Endothelial cell of umbilical vein (primary cell): ENCODE data around the gene CCSER1. TPM values are rescaled to one million over a fixed set of nuclear protein-coding genes. Genes with fewer than 3 reads are reported as not detected.

Experiments
- BruUV-seq: library from RNA; stranded (reverse); fragments of 400-500 nt; replicated peaks from 2 replicates; lab custom pipeline; 2021; lab: Mats Ljungman, UMichigan
- CTCF ChIA-PET: fragments of 300-600, 350-600 bp; sonication (Branson Sonifier 250); formaldehyde crosslinking; loops from one replicate; lab custom pipeline; 2021; ENCODE audit warnings: antibody characterized with exemption, inconsistent platforms; lab: Charles Lee
- POLR2A ChIA-PET: fragments of 300-600, 350-600 bp; sonication (Branson Sonifier 250); formaldehyde crosslinking; loops from one replicate; lab custom pipeline; 2021; ENCODE audit warnings: antibody characterized with exemption, inconsistent platforms; lab: Charles Lee
- DNase-seq: peaks from one replicate; pipeline ENCODE4 v3.0.0-alpha.2; 2011; ENCODE audit warnings: low read depth, low spot score
- FAIRE-seq: peaks from 2 replicates; lab custom pipeline; 2011; peaks lifted over from hg19 to GRCh38; lab: Jason Lieb, UNC
- H2AFZ ChIP-seq: 2 replicates; pipeline ENCODE4 v1.6.0; 2012; ENCODE audit warnings: low read depth, low read length, control low read depth, inconsistent platforms
- H3K27ac ChIP-seq: 2 replicates; pipeline ENCODE4 v1.5.1; 2011; ENCODE audit warnings: low read depth, mild to moderate bottlenecking, control low read depth, low read length, moderate library complexity; ENCODE audit not compliant: insufficient read depth
- H3K27me3 ChIP-seq, 2 experiments: 2 replicates each; pipeline versions ENCODE4 v1.6.0 to v1.6.1; 2011; ENCODE audit warnings: low read length in 2 of 2, mixed read lengths in 1 of 2; ENCODE audit not compliant: control insufficient read depth in 2 of 2, insufficient read depth in 2 of 2
- H3K36me3 ChIP-seq, 2 experiments: 2 replicates in 1 of 2; 3 replicates in 1 of 2; pipeline ENCODE4 v1.5.1; 2011; ENCODE audit warnings: low read length in 2 of 2, mild to moderate bottlenecking in 1 of 2, moderate library complexity in 1 of 2; ENCODE audit not compliant: control insufficient read depth in 2 of 2, insufficient read depth in 2 of 2; ENCODE audit errors: extremely low read depth in 1 of 2
- H3K4me1 ChIP-seq: 3 replicates; pipeline ENCODE4 v1.5.1; 2011; ENCODE audit warnings: mild to moderate bottlenecking, low read length; ENCODE audit not compliant: control insufficient read depth, insufficient read depth; ENCODE audit errors: extremely low read depth
- H3K4me2 ChIP-seq: 2 replicates; pipeline ENCODE4 v1.6.1; 2011; ENCODE audit warnings: low read length, control low read depth, mixed read lengths; ENCODE audit not compliant: insufficient read depth
- H3K4me3 ChIP-seq, 3 experiments: fragments of 200-600 bp in 1 of 3; sonication (generic), shearing (Covaris generic) in 1 of 3; replicated peaks in 1 of 3; 2 replicates each; pipeline ENCODE4 v1.5.1; 2011 to 2016; ENCODE audit warnings: control low read depth in 3 of 3, low read length in 3 of 3, mild to moderate bottlenecking in 2 of 3, inconsistent platforms in 1 of 3, low read depth in 1 of 3, moderate library complexity in 1 of 3; ENCODE audit not compliant: insufficient read depth in 1 of 3
- H3K79me2 ChIP-seq: 2 replicates; pipeline ENCODE4 v1.6.0; 2012; ENCODE audit warnings: low read length, inconsistent platforms; ENCODE audit not compliant: control insufficient read depth, insufficient read depth
- H3K9ac ChIP-seq: replicated peaks from 2 replicates; pipeline ENCODE3; 2011; ENCODE audit warnings: low read length, control low read depth; ENCODE audit not compliant: insufficient read depth; ENCODE audit errors: extremely low read depth
- H3K9me1 ChIP-seq: replicated peaks from 3 replicates; pipeline ENCODE4 v1.6.0; 2011; ENCODE audit warnings: mild to moderate bottlenecking, low read length; ENCODE audit not compliant: control insufficient read depth, insufficient read depth; ENCODE audit errors: extremely low read depth
- H3K9me3 ChIP-seq: replicated peaks from 2 replicates; pipeline ENCODE4 v1.5.1; 2012; ENCODE audit warnings: low read length, inconsistent platforms; ENCODE audit not compliant: control insufficient read depth, insufficient read depth
- H4K20me1 ChIP-seq: replicated peaks from 2 replicates; pipeline ENCODE3; 2011; ENCODE audit warnings: mild to moderate bottlenecking, low read length; ENCODE audit not compliant: control insufficient read depth, insufficient read depth; ENCODE audit errors: extremely low read depth
- CTCF ChIP-seq, 2 donors: IDR thresholded peaks; 1 replicate in 1 of 2; 2 replicates in 1 of 2; pipeline ENCODE4 v1.5.1; 2011; ENCODE audit warnings: low read length in 2 of 2, mild to moderate bottlenecking in 2 of 2, moderate library complexity in 2 of 2, control low read depth in 1 of 2, inconsistent platforms in 1 of 2, low read depth in 1 of 2; ENCODE audit not compliant: insufficient read depth in 1 of 2; ENCODE audit errors: extremely low read depth in 1 of 2
- EZH2 ChIP-seq: IDR thresholded peaks from 2 replicates; pipeline ENCODE4 v1.6.1; 2012; ENCODE audit warnings: borderline replicate concordance, low read depth, mild to moderate bottlenecking, moderate library complexity, low read length, inconsistent platforms; ENCODE audit not compliant: severe bottlenecking
- FOS ChIP-seq: IDR thresholded peaks from 2 replicates; pipeline ENCODE4 v1.6.1; 2011; ENCODE audit warnings: mild to moderate bottlenecking, low read length, moderate library complexity, borderline replicate concordance; ENCODE audit not compliant: insufficient read depth
- GATA2 ChIP-seq: IDR thresholded peaks from 2 replicates; pipeline ENCODE4 v1.7.0; 2011; ENCODE audit warnings: low read depth, mild to moderate bottlenecking, moderate library complexity, mixed read lengths, low read length; ENCODE audit not compliant: insufficient read length, insufficient read depth
- JUN ChIP-seq: IDR thresholded peaks from 2 replicates; pipeline ENCODE4 v1.6.1; 2011; ENCODE audit warnings: borderline replicate concordance, low read depth; ENCODE audit not compliant: insufficient read length, insufficient read depth
- MAX ChIP-seq: IDR thresholded peaks from 2 replicates; pipeline ENCODE4 v1.6.1; 2011; ENCODE audit not compliant: insufficient read depth, insufficient read length
- MYC ChIP-seq: IDR thresholded peaks from one replicate; pipeline ENCODE4 v1.6.1; 2011; ENCODE audit warnings: mild to moderate bottlenecking, low read depth, low read length
- POLR2A ChIP-seq: IDR thresholded peaks from 2 replicates; pipeline ENCODE4 v1.6.1; 2012; ENCODE audit warnings: low read depth, mild to moderate bottlenecking, control low read depth, low read length
- POLR2AphosphoS5 ChIP-seq: IDR thresholded peaks from 2 replicates; pipeline ENCODE4 v1.6.1; 2012; ENCODE audit warnings: low read depth, mild to moderate bottlenecking, control low read depth, low read length, moderate library complexity; ENCODE audit not compliant: insufficient read depth
- dilution Hi-C: fragments of 300-500 bp; cut with MboI; formaldehyde crosslinking; loops from one replicate; pipeline ENCODE4 v1.15.0; 2019; ENCODE audit warnings: low sequenced_read_pairs; ENCODE audit not compliant: extremely low pct_ligation_motif_present
- intact Hi-C: fragments of 100-400 bp; cut with micrococcal nuclease; formaldehyde crosslinking; loops from one replicate; pipeline ENCODE4 v1.10.0; 2022
- polyA plus RNA-seq, 4 experiments: library from polyadenylated mRNA; depleted of rRNA in 3 of 4; stranded (reverse) in 3 of 4; unstranded in 1 of 4; fragments of >200 nt; gene quantifications; 2 replicates each; pipeline versions ENCODE4 v1.2.1 to v1.2.3, GENCODE V29; 2011 to 2012; ENCODE audit warnings: missing spikeins in 1 of 4
- total RNA-seq: library from RNA; stranded (reverse); gene quantifications from 2 replicates; pipeline ENCODE4 v1.2.3, GENCODE V29; 2021

The CCSER1 gene
- total and polyA plus RNA-seq, 2 donors (not counting 3 experiments of a cell fraction or from before 2014, with no cell fraction given) = 0.11 to 1.8 TPM

GRCh38 chr4:91256043-91256442 lies 1128.8 kb downstream of the CCSER1 start:
- Histone ChIP-seq H3K27me3 (no peaks in the 10 kb centered on the region), H3K27ac (no peak overlapping the region), H3K4me3 (no peak overlapping the region), H3K4me1 (no peaks in the 10 kb centered on the region), H3K36me3 (no peaks in the 10 kb centered on the region), H3K4me2 (no peak overlapping the region), H3K79me2 (no peaks in the 10 kb centered on the region), H3K9me3 (no peaks in the 10 kb centered on the region), H3K9ac (no peak overlapping the region), H3K9me1 (no peaks in the 10 kb centered on the region), H2AFZ (no peak overlapping the region), H4K20me1 (no peaks in the 10 kb centered on the region)
- DNase-seq = no peak
- TF ChIP-seq GATA2 (no peak), MYC (no peak), POLR2AphosphoS5 (no peak), JUN (no peak), EZH2 (no peak), POLR2A (no peak), FOS (no peak), CTCF (IDR thresholded peaks at IDR 0.05; ENCODE audit: extremely low read depth in 1 of 2, insufficient read depth in 1 of 2, low read depth in 1 of 2, low read length in 2 of 2) (no peak), MAX (no peak)
- FAIRE-seq = no peak
- ChIA-PET CTCF (no interaction called here), POLR2A (no interaction called here)
- dilution Hi-C loops (no loop called here), intact Hi-C loops (no loop called here)
- no TSS peak for BruUV-seq
